ENCODE measurements around the gene DAND5. TPM values are rescaled to one million over a fixed set of nuclear protein-coding genes. Genes with fewer than 3 reads are reported as not detected.

Gene DAND5
- total and polyA plus RNA-seq, 10 of the 15 experiments (the other 5 are each of a cell fraction or from before 2014, with no cell fraction given) = 0.06 to 0.15 (median 0.12) TPM; not detected in 5

DNA sequence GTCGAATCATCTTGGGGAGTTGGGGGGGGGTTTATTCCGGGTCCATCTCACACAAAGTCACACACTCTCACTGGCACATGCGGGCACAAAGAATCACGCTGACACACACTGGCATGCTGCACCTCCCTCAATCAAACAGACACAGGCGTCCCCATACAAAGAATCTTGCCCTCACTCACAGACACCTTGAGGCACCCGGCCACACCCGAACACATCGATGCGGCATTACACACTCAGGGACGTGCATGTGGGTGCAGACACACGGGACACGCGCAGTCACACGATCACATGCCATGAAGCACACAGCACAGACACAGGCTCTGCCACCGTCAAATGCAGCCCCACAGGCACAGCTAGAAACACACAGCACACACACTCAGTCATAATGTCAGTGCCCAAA, 33.7 kb downstream of the DAND5 start:
- no peaks in the 10 kb centered on the region for H3K9me3 ChIP-seq (replicated peaks; ENCODE audit: control insufficient read depth, insufficient read depth, low read length)
- DNase-seq (ENCODE audit: low read depth, low spot score) = no peak
- no peak overlapping the region for H3K9ac ChIP-seq (ENCODE audit: control insufficient read depth, insufficient read depth, low read length)
- no peaks in the 10 kb centered on the region for H3K36me3 ChIP-seq (ENCODE audit: control insufficient read depth in 2 of 2, insufficient read depth in 2 of 2, low read length in 1 of 2)
- ChIA-PET RAD21 (ENCODE audit: unreplicated experiment) (no interaction called here), SMC1A (ENCODE audit: uncharacterized antibody, unreplicated experiment) (no interaction called here), CTCF (interaction anchor here (1.8 kb wide), 1 partner anchor 26 kb away, joined by 5 read pairs; no protein-coding TSS in a partner anchor), POLR2A (interaction anchor here (0.5 kb wide), 1 partner anchor 46 kb away, joined by 3 read pairs; no protein-coding TSS in a partner anchor)
- ATAC-seq = no peak
- H3K79me2 ChIP-seq (ENCODE audit: control insufficient read depth, insufficient read depth, low read length) = no peaks in the 10 kb centered on the region
- H4K20me1 ChIP-seq (ENCODE audit: control insufficient read depth, insufficient read depth) = no peaks in the 10 kb centered on the region
- H2AFZ ChIP-seq (ENCODE audit: control insufficient read depth, low read depth, low read length) = no peak overlapping the region
- H3K4me2 ChIP-seq (ENCODE audit: control insufficient read depth, insufficient read depth) = no peak overlapping the region
- in situ Hi-C loops (cut with MboI) (no loop called here), intact Hi-C loops (cut with micrococcal nuclease; ENCODE audit: unreplicated experiment) (no loop called here)
- no TSS peak for BruUV-seq (replicated peaks)
- no peak for FAIRE-seq
- WGBS (ENCODE audit: insufficient coverage, insufficient replicate concordance, low lambda C conversion rate, missing lambda C conversion rate) = 63% methylated on average over 15 of the region's 15 CpGs
- H3K27ac ChIP-seq (ENCODE audit: control insufficient read depth, insufficient read depth) = no peak overlapping the region
- no peaks in the 10 kb centered on the region; a peak in 2 of 4 replicates for H3K27me3 ChIP-seq (replicated peaks in 1 of 2; ENCODE audit: control insufficient read depth in 2 of 2, insufficient read depth in 2 of 2, low read length in 1 of 2)
- TF ChIP-seq NR2C1 (IDR thresholded peaks at IDR 0.05) (no peak), RB1 (IDR thresholded peaks at IDR 0.05; ENCODE audit: borderline replicate concordance) (no peak)
- no peak overlapping the region for H3K4me3 ChIP-seq
- no peaks in the 10 kb centered on the region for H3K4me1 ChIP-seq (ENCODE audit: control insufficient read depth, insufficient read depth, low read length)

DNA sequence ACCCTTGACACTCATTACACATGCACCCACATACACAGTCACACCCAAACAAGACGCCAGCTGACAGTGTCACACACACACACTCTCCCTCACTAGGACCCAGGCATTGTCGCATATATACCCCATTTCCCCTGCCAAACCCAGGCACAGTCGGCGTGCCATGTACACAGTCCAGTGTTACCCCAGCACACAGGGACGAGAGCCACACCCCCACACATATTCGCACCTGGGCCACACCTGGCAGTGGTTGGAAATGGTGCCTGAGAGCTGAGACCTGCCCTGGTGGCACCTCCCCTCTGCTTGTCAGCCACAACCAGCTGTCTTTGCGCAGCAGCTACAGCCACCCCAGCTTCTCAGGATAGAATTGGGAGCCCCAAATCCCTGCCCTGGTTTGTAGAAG, 34.9 kb downstream of the DAND5 start:
- DNase-seq (ENCODE audit: low read depth, low spot score) = no peak
- Histone ChIP-seq H3K4me1 (ENCODE audit: control insufficient read depth, insufficient read depth, low read length) (no peaks in the 10 kb centered on the region), H3K4me3 (no peak overlapping the region), H4K20me1 (ENCODE audit: control insufficient read depth, insufficient read depth) (no peaks in the 10 kb centered on the region), H2AFZ (ENCODE audit: control insufficient read depth, low read depth, low read length) (no peak overlapping the region), H3K27me3 (replicated peaks in 1 of 2; ENCODE audit: control insufficient read depth in 2 of 2, insufficient read depth in 2 of 2, low read length in 1 of 2) (no peaks in the 10 kb centered on the region; a peak in 2 of 4 replicates), H3K79me2 (ENCODE audit: control insufficient read depth, insufficient read depth, low read length) (no peaks in the 10 kb centered on the region), H3K36me3 (ENCODE audit: control insufficient read depth in 2 of 2, insufficient read depth in 2 of 2, low read length in 1 of 2) (no peaks in the 10 kb centered on the region), H3K27ac (ENCODE audit: control insufficient read depth, insufficient read depth) (no peak overlapping the region), H3K9ac (ENCODE audit: control insufficient read depth, insufficient read depth, low read length) (no peak overlapping the region), H3K4me2 (ENCODE audit: control insufficient read depth, insufficient read depth) (no peak overlapping the region), H3K9me3 (replicated peaks; ENCODE audit: control insufficient read depth, insufficient read depth, low read length) (no peaks in the 10 kb centered on the region)
- intact Hi-C loops (cut with micrococcal nuclease; ENCODE audit: unreplicated experiment) (no loop called here), in situ Hi-C loops (cut with MboI) (no loop called here)
- ChIA-PET CTCF (interaction anchor here (1.6 to 2.1 kb wide), 3 partner anchors 27 to 39 kb away, joined by 5 to 6 read pairs (median 6); no protein-coding TSS in a partner anchor), RAD21 (ENCODE audit: unreplicated experiment) (no interaction called here), SMC1A (ENCODE audit: uncharacterized antibody, unreplicated experiment) (no interaction called here), POLR2A (no interaction called here)
- 38% methylated on average over 7 of the region's 7 CpGs for WGBS (ENCODE audit: insufficient coverage, insufficient replicate concordance, low lambda C conversion rate, missing lambda C conversion rate)
- FAIRE-seq = no peak
- no TSS peak for BruUV-seq (replicated peaks)
- ATAC-seq = no peak
- TF ChIP-seq MYB (IDR thresholded peaks at IDR 0.05; ENCODE audit: borderline replicate concordance, low read depth, low read length) (no peak), RAD21 (IDR thresholded peaks at IDR 0.05; ENCODE audit: insufficient read depth, low read depth, low read length) (no peak), RCOR1 (conservative IDR thresholded peaks at IDR 0.05; ENCODE audit: low read depth, low read length) (no peak), EGR1 (IDR thresholded peaks at IDR 0.05; ENCODE audit: borderline replicate concordance in 1 of 2, low read depth in 2 of 2, low read length in 2 of 2) (no peak), ZNF384 (IDR thresholded peaks at IDR 0.05; ENCODE audit: borderline replicate concordance, low read depth, low read length) (no peak), SIX5 (IDR thresholded peaks at IDR 0.05; ENCODE audit: low read depth, low read length, severe bottlenecking) (no peak), ZNF207 (IDR thresholded peaks at IDR 0.05; ENCODE audit: borderline replicate concordance) (no peak)
- TF ChIP-seq, protein P1, sequence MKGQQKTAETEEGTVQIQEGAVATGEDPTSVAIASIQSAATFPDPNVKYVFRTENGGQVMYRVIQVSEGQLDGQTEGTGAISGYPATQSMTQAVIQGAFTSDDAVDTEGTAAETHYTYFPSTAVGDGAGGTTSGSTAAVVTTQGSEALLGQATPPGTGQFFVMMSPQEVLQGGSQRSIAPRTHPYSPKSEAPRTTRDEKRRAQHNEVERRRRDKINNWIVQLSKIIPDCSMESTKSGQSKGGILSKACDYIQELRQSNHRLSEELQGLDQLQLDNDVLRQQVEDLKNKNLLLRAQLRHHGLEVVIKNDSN (IDR thresholded peaks at IDR 0.05; ENCODE audit: borderline replicate concordance, extremely low read length, insufficient read depth, low read depth, low read length) = no peak
- TF ChIP-seq, protein P2, sequence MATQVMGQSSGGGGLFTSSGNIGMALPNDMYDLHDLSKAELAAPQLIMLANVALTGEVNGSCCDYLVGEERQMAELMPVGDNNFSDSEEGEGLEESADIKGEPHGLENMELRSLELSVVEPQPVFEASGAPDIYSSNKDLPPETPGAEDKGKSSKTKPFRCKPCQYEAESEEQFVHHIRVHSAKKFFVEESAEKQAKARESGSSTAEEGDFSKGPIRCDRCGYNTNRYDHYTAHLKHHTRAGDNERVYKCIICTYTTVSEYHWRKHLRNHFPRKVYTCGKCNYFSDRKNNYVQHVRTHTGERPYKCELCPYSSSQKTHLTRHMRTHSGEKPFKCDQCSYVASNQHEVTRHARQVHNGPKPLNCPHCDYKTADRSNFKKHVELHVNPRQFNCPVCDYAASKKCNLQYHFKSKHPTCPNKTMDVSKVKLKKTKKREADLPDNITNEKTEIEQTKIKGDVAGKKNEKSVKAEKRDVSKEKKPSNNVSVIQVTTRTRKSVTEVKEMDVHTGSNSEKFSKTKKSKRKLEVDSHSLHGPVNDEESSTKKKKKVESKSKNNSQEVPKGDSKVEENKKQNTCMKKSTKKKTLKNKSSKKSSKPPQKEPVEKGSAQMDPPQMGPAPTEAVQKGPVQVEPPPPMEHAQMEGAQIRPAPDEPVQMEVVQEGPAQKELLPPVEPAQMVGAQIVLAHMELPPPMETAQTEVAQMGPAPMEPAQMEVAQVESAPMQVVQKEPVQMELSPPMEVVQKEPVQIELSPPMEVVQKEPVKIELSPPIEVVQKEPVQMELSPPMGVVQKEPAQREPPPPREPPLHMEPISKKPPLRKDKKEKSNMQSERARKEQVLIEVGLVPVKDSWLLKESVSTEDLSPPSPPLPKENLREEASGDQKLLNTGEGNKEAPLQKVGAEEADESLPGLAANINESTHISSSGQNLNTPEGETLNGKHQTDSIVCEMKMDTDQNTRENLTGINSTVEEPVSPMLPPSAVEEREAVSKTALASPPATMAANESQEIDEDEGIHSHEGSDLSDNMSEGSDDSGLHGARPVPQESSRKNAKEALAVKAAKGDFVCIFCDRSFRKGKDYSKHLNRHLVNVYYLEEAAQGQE (IDR thresholded peaks at IDR 0.05; ENCODE audit: low read depth, low read length) = no peak

Measured in GM12878 (cell line).